SU-DHL-6 (cell line): Measurements from ENCODE around the gene ELMOD2.

Source experiments
- H2AFZ ChIP-seq: fragments of 200-600 bp; sonication (generic); 2 replicates; pipeline ENCODE4 v1.6.1; 2014; ENCODE audit warnings: low read depth, mild to moderate bottlenecking, moderate library complexity, mixed read lengths, antibody characterized with exemption, low read length; ENCODE audit not compliant: severe bottlenecking
- H3F3A ChIP-seq: fragments of 200-600 bp; shearing (Covaris generic); 2 replicates; pipeline ENCODE4 v1.6.0; 2016; ENCODE audit warnings: antibody characterized with exemption, mild to moderate bottlenecking; ENCODE audit not compliant: insufficient read depth
- H3K27ac ChIP-seq: fragments of 200-600 bp; sonication (generic); 2 replicates; pipeline ENCODE4 v1.5.1; 2016; ENCODE audit warnings: low read depth, mild to moderate bottlenecking, low read length, moderate library complexity, mixed read lengths
- H3K27me3 ChIP-seq: fragments of 200-600 bp; sonication (generic), shearing (Covaris generic); 2 replicates; pipeline ENCODE4 v1.6.0; 2014; ENCODE audit warnings: mild to moderate bottlenecking, low read length
- H3K36me3 ChIP-seq: fragments of 200-600 bp; sonication (generic); 2 replicates; pipeline ENCODE4 v1.6.1; 2014; ENCODE audit warnings: mild to moderate bottlenecking, low read length, mixed read lengths
- H3K4me2 ChIP-seq: fragments of 300-600, 200-600 bp; shearing (Covaris generic), sonication (generic); 2 replicates; pipeline ENCODE4 v1.6.0; 2014; ENCODE audit warnings: low read length, low read depth, mild to moderate bottlenecking; ENCODE audit not compliant: poor library complexity, severe bottlenecking
- H3K4me3 ChIP-seq: fragments of 200-600 bp; sonication (generic); 2 replicates; pipeline ENCODE4 v1.5.1; 2014; ENCODE audit warnings: antibody characterized with exemption, low read length, mild to moderate bottlenecking, mixed read lengths; ENCODE audit not compliant: insufficient read depth, poor library complexity, severe bottlenecking
- H3K79me2 ChIP-seq: fragments of 200-600 bp; sonication (generic); 2 replicates; pipeline ENCODE4 v1.6.1; 2014; ENCODE audit warnings: mild to moderate bottlenecking, low read length, moderate library complexity; ENCODE audit not compliant: insufficient read depth
- H3K9ac ChIP-seq: fragments of 200-600 bp; sonication (generic); 2 replicates; pipeline ENCODE4 v1.7.0; 2014; ENCODE audit warnings: mild to moderate bottlenecking, low read length
- H3K9me2 ChIP-seq: fragments of 200-600 bp; sonication (generic); replicated peaks from 2 replicates; pipeline ENCODE4 v1.6.1; 2014; ENCODE audit warnings: low read length; ENCODE audit not compliant: insufficient read depth
- H3K9me3 ChIP-seq: fragments of 200-600 bp; sonication (generic); 2 replicates; pipeline ENCODE4 v1.6.1; 2014; ENCODE audit warnings: low read length, mixed read lengths; ENCODE audit not compliant: insufficient read depth
- H4K20me1 ChIP-seq: fragments of 200-600 bp; sonication (generic); 2 replicates; pipeline ENCODE4 v1.6.1; 2014; ENCODE audit warnings: low read depth, mild to moderate bottlenecking, antibody characterized with exemption, low read length, moderate library complexity, mixed read lengths
- CTCF ChIP-seq: fragments of 200-600 bp; sonication (generic); IDR thresholded peaks from one replicate; pipeline ENCODE4 v1.5.1; 2017; ENCODE audit warnings: antibody characterized with exemption, mild to moderate bottlenecking, low read length, moderate library complexity; ENCODE audit not compliant: insufficient read depth, poor library complexity, severe bottlenecking
- EZH2phosphoT487 ChIP-seq: fragments of 200-600 bp; sonication (generic), shearing (Covaris generic); conservative IDR thresholded peaks from 2 replicates; pipeline ENCODE4 v1.6.1; 2018; ENCODE audit warnings: mild to moderate bottlenecking, antibody characterized with exemption, low read length, moderate library complexity, mixed read lengths

Gene ELMOD2

GRCh38 chr4:140556372-140557085 lies 32.6 kb downstream of the ELMOD2 start:
- Histone ChIP-seq H3K79me2 (no peaks in the 10 kb centered on the region), H3K27me3 (no peaks in the 10 kb centered on the region), H3K9me2 (no peaks in the 10 kb centered on the region), H3K36me3 (no peaks in the 10 kb centered on the region), H3K9ac (peak overlapping the region; percentile 36), H3K4me3 (peak overlapping the region; percentile 33), H3K4me2 (peak overlapping the region; percentile 83), H2AFZ (no peak overlapping the region), H3F3A (peaks cover 6% of the 10 kb centered on the region), H4K20me1 (no peaks in the 10 kb centered on the region), H3K9me3 (no peaks in the 10 kb centered on the region), H3K27ac (peak overlapping the region; percentile 96)
- TF ChIP-seq EZH2phosphoT487 (no peak), CTCF (no peak)

DNA sequence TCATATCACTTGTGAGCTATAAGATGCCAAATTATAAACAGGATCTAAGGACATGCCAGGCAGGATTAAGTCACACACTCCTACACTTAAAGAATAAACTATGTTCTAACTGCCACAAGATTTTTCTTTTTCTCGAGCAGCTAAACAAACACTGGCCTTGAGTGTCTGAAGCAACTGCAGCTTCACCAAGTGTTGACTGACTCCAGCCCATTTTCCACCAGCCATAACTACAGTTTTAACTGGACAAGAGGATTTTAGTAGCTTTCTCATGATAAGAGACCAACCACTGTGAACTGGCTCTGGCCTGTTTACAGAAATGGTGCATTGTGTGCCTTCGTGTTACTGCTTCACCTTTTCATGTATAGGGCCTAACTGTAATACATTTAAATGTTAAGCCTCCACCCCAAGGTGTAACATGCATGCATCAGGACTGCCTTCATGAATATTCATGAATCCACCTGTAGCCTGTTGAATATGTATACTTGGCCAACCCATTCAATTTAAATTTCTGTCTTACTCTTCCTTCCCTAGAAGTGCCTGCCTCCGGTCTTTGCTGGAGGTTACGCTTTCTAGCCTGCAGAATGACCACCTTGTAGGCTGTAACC lies 34.0 kb downstream of the ELMOD2 start:
- TF ChIP-seq EZH2phosphoT487 (no peak), CTCF (no peak)
- no peaks in the 10 kb centered on the region for H3K9me2 ChIP-seq
- H3K36me3 ChIP-seq = no peaks in the 10 kb centered on the region
- H3K27me3 ChIP-seq = no peaks in the 10 kb centered on the region
- H2AFZ ChIP-seq = no peak overlapping the region
- H3K9ac ChIP-seq = no peak overlapping the region
- peak overlapping the region; percentile 83 for H3K4me2 ChIP-seq
- H3F3A ChIP-seq = peaks cover 6% of the 10 kb centered on the region
- no peaks in the 10 kb centered on the region for H4K20me1 ChIP-seq
- no peaks in the 10 kb centered on the region for H3K9me3 ChIP-seq
- peak overlapping the region; percentile 96 for H3K27ac ChIP-seq
- no peaks in the 10 kb centered on the region for H3K79me2 ChIP-seq
- no peak overlapping the region for H3K4me3 ChIP-seq

GRCh38 chr4:140559696-140560095 lies 35.7 kb downstream of the ELMOD2 start:
- Histone ChIP-seq H3K79me2 (no peaks in the 10 kb centered on the region), H2AFZ (no peak overlapping the region), H3K9ac (no peak overlapping the region), H3K9me3 (no peaks in the 10 kb centered on the region), H3K9me2 (no peaks in the 10 kb centered on the region), H3K36me3 (no peaks in the 10 kb centered on the region), H3K27ac (no peak overlapping the region), H3K27me3 (no peaks in the 10 kb centered on the region), H4K20me1 (no peaks in the 10 kb centered on the region), H3F3A (peaks cover 6% of the 10 kb centered on the region), H3K4me3 (no peak overlapping the region), H3K4me2 (no peak overlapping the region)
- TF ChIP-seq CTCF = no peak
- no peak for TF ChIP-seq EZH2phosphoT487
